DMS53 treated with DMSO at 0.1 percent for 48 hours (cell line): ENCODE measurements around the gene ENPP3.

ENCODE experiments used
- DNase-seq: peaks from one replicate; lab custom pipeline; 2025; ENCODE audit not compliant: unreplicated experiment; lab: John Stamatoyannopoulos, UW

ENPP3 gene

DNA sequence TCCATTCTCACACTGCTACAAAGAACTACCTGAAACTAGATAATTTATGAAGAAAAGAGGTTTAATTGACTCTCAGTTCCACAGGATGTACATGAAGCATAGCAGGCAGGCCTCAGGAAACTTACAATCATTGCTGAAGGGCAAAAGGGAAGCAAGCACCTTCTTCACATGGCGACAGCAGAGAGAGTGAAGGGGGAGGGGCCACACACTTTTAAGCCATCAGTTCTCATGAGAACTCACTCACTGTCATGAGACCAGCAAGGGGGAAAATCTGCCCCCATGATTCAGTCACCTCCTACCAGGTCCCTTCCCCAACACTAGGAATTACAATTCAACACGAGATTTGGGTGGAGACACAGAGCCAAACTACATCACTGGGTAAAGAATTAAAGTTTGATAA lies 158.3 kb downstream of the ENPP3 start:
- no peak for DNase-seq
